Vagina (tissue), 2 donors: ENCODE measurements around the gene SRPX2. TPM values are rescaled to one million over a fixed set of nuclear protein-coding genes. Genes with fewer than 3 reads are reported as not detected.
A peak's percentile ranks its signal among the peaks of the same experiment; 100 is the strongest.

Experiments used
- DNase-seq, 2 donors: peaks; one replicate each; pipeline ENCODE4 v3.0.0-alpha.2; 2017; ENCODE audit errors: extremely low spot score in 2 of 2
- H3K27ac ChIP-seq: fragments of 200-600 bp; sonication (generic); one replicate; pipeline ENCODE4 v1.5.1; 2019
- H3K27me3 ChIP-seq: fragments of 200-600 bp; sonication (generic); one replicate; pipeline ENCODE4 v1.5.1; 2019
- H3K36me3 ChIP-seq, 2 donors: fragments of 200-600 bp; sonication (generic); one replicate each; pipeline ENCODE4 v1.5.1; 2017 to 2019
- H3K4me1 ChIP-seq: fragments of 200-600 bp; sonication (generic); one replicate; pipeline ENCODE4 v1.5.1; 2019
- H3K4me3 ChIP-seq, 2 donors: fragments of 200-600 bp; sonication (generic); 1 replicate in 1 of 2; 2 replicates in 1 of 2; pipeline ENCODE4 v1.5.1; 2016 to 2019
- H3K9me3 ChIP-seq: fragments of 200-600 bp; sonication (generic); one replicate; pipeline ENCODE4 v1.5.1; 2019
- POLR2A ChIP-seq, 2 donors: fragments of 450-650 bp; IDR thresholded peaks; one replicate each; pipeline ENCODE4 v1.6.1; 2017; ENCODE audit warnings: antibody characterized with exemption in 2 of 2, mild to moderate bottlenecking in 2 of 2, moderate library complexity in 2 of 2
- POLR2AphosphoS5 ChIP-seq, 2 donors: sonication (generic); formaldehyde crosslinking; IDR thresholded peaks; one replicate each; pipeline ENCODE4 v1.9.0; 2017; ENCODE audit warnings: antibody characterized with exemption in 2 of 2, mild to moderate bottlenecking in 2 of 2, low read depth in 1 of 2; ENCODE audit not compliant: insufficient read depth in 1 of 2
- intact Hi-C: fragments of 100-400 bp; cut with DNase I; formaldehyde crosslinking; loops from one replicate; pipeline ENCODE4 v1.15.1; 2023
- total RNA-seq: library from RNA; depleted of rRNA; stranded (reverse); fragments of >200 nt; gene quantifications from one replicate; pipeline ENCODE4 v1.2.3, GENCODE V29; 2016
- TF ChIP-seq, protein P1 (sequence below), 3 experiments: fragments of 450-650 bp in 2 of 3; fragments of 200-600 bp in 1 of 3; sonication (generic) in 1 of 3; IDR thresholded peaks; one replicate each; pipeline ENCODE4 v1.5.1; 2017 to 2019; ENCODE audit warnings: antibody characterized with exemption in 3 of 3, mild to moderate bottlenecking in 2 of 3, moderate library complexity in 2 of 3

The SRPX2 gene, protein sequence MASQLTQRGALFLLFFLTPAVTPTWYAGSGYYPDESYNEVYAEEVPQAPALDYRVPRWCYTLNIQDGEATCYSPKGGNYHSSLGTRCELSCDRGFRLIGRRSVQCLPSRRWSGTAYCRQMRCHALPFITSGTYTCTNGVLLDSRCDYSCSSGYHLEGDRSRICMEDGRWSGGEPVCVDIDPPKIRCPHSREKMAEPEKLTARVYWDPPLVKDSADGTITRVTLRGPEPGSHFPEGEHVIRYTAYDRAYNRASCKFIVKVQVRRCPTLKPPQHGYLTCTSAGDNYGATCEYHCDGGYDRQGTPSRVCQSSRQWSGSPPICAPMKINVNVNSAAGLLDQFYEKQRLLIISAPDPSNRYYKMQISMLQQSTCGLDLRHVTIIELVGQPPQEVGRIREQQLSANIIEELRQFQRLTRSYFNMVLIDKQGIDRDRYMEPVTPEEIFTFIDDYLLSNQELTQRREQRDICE
- total RNA-seq: 50.6 TPM

DNA sequence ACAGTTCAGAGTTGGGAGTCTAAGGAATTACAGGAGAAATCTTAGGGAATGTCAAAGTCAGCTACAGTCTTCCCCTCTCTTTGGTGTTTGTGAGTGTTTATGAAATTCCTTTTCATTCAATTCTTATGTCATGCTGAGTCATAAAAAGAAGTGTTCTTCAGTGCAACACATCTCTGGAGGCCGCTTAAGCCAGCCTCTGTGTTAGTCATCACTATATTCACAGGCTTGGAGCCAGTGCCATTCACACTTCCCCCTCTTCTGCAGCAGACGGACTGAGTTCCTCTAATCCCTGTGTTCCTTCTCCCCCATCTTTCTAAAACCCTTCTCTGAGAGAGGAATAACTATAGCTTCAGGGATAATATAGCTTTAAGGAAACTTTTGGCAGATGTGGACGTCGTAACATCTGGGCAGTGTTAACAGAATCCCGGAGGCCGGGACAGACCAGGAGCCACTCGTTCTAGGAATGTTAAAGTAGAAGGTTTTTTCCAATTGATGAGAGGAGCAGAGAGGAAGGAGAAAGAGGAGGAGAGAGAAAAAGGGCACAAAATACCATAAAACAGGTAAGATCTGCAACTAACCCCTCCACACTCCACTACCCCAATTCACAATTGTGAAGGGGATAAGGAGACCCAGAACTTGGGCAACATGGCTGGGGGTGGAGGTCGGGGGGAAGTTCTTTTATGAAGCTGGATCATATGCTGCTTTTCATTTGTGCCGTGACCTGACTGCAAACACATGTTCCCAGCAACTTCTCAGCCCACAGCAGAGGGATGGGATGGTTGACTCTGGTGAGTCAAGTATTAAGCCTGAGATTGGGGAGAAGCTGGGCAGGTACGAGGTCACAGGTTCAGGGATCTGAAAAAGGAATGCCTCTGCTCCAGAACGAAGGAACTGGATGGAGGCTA, at the start of gene SRPX2:
SRPX2 (plus strand) TSS at position 244 of the 905 bp plus-strand sequence. CDS start 2,124 bp downstream, outside the sequence.
- DNase-seq: no peak
- peak within 1 kb of the TSS; percentile 77 for H3K27ac ChIP-seq
- H3K4me3 ChIP-seq: peak within 1 kb of the TSS; percentile 25 to 37
- no peaks in the 10 kb centered on the region for H3K27me3 ChIP-seq
- no peaks in the 10 kb centered on the region for H3K36me3 ChIP-seq
- intact Hi-C loops: no loop called here
- no peaks in the 10 kb centered on the region for H3K9me3 ChIP-seq
- H3K4me1 ChIP-seq: peaks cover 26% of the 10 kb centered on the region
- TF ChIP-seq POLR2AphosphoS5 (IDR thresholded peaks at IDR 0.05; ENCODE audit: insufficient read depth in 1 of 2, low read depth in 1 of 2) (peak; percentile 12 to 65), POLR2A (IDR thresholded peaks at IDR 0.05) (peak in 1 of 2 donors; percentile 28)
- TF ChIP-seq, protein P1, sequence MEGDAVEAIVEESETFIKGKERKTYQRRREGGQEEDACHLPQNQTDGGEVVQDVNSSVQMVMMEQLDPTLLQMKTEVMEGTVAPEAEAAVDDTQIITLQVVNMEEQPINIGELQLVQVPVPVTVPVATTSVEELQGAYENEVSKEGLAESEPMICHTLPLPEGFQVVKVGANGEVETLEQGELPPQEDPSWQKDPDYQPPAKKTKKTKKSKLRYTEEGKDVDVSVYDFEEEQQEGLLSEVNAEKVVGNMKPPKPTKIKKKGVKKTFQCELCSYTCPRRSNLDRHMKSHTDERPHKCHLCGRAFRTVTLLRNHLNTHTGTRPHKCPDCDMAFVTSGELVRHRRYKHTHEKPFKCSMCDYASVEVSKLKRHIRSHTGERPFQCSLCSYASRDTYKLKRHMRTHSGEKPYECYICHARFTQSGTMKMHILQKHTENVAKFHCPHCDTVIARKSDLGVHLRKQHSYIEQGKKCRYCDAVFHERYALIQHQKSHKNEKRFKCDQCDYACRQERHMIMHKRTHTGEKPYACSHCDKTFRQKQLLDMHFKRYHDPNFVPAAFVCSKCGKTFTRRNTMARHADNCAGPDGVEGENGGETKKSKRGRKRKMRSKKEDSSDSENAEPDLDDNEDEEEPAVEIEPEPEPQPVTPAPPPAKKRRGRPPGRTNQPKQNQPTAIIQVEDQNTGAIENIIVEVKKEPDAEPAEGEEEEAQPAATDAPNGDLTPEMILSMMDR (IDR thresholded peaks at IDR 0.05): no peak

DNA sequence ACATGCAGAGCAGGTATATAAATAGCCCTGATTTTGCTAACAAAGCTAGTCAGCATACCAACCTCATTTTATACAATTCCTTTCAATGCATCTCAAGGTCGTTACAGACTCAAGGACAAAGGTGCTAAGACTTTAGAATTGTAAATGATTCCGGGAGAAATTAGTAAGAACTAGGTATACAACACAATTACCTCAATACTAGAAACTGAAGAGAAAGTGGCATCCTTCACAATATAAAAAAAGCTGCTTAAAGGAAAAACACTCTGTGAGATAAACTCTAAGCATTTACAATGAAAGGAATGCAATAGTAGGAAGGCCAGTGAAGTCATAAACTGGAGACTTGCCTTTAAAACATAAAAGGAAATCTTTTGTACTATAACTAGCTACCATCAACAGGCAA, 47.4 kb upstream of the SRPX2 start:
- no peak overlapping the region for H3K27ac ChIP-seq
- TF ChIP-seq, protein P1 (IDR thresholded peaks at IDR 0.05): no peak
- TF ChIP-seq POLR2A (IDR thresholded peaks at IDR 0.05): no peak
- no peak for TF ChIP-seq POLR2AphosphoS5 (IDR thresholded peaks at IDR 0.05; ENCODE audit: insufficient read depth in 1 of 2, low read depth in 1 of 2)
- intact Hi-C loops: no loop called here
- no peak for DNase-seq
- H3K36me3 ChIP-seq: no peaks in the 10 kb centered on the region
- H3K9me3 ChIP-seq: no peaks in the 10 kb centered on the region
- no peaks in the 10 kb centered on the region for H3K27me3 ChIP-seq
- H3K4me1 ChIP-seq: no peaks in the 10 kb centered on the region
- H3K4me3 ChIP-seq: no peak overlapping the region

DNA sequence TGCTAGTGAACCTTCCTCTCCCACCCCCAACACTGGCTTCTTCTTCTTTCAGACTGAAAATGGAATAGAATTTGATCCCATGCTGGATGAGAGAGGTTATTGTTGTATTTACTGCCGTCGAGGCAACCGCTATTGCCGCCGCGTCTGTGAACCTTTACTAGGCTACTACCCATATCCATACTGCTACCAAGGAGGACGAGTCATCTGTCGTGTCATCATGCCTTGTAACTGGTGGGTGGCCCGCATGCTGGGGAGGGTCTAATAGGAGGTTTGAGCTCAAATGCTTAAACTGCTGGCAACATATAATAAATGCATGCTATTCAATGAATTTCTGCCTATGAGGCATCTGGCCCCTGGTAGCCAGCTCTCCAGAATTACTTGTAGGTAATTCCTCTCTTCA, 44.5 kb upstream of the SRPX2 start:
- intact Hi-C loops: no loop called here
- no peak for TF ChIP-seq POLR2A (IDR thresholded peaks at IDR 0.05)
- TF ChIP-seq, protein P1 (IDR thresholded peaks at IDR 0.05): no peak
- TF ChIP-seq POLR2AphosphoS5 (IDR thresholded peaks at IDR 0.05; ENCODE audit: insufficient read depth in 1 of 2, low read depth in 1 of 2): no peak
- Histone ChIP-seq H3K9me3 (no peaks in the 10 kb centered on the region), H3K27me3 (no peaks in the 10 kb centered on the region), H3K4me3 (no peak overlapping the region), H3K4me1 (no peaks in the 10 kb centered on the region), H3K36me3 (no peaks in the 10 kb centered on the region), H3K27ac (no peak overlapping the region)
- no peak for DNase-seq

DNA sequence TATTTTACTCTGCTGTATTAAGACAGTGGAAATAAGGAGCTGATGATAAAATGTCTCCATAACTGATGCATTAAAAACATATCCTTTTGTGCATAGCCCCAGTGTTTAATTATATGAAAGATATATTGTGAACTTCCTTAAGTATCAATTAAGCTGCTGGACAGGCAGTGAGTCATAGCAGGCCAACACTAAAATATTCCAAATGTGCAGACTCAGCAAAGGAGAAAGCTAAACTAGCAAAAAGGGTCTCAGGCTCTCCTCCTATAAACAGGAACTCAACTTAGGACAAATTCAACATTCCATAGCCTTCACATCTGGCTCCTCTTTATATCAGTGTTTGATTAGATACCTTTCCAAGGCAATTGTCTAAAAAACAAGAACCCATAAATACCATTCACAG, 43.7 kb upstream of the SRPX2 start:
- intact Hi-C loops: no loop called here
- DNase-seq: no peak
- no peaks in the 10 kb centered on the region for H3K36me3 ChIP-seq

More for the DNA sequence above, 43.7 kb upstream of the SRPX2 start:
- no peaks in the 10 kb centered on the region for H3K4me1 ChIP-seq
- TF ChIP-seq, protein P1 (IDR thresholded peaks at IDR 0.05): no peak
- no peak for TF ChIP-seq POLR2A (IDR thresholded peaks at IDR 0.05)
- TF ChIP-seq POLR2AphosphoS5 (IDR thresholded peaks at IDR 0.05; ENCODE audit: insufficient read depth in 1 of 2, low read depth in 1 of 2): no peak
- H3K27me3 ChIP-seq: no peaks in the 10 kb centered on the region
- H3K4me3 ChIP-seq: no peak overlapping the region
- no peaks in the 10 kb centered on the region for H3K9me3 ChIP-seq
- no peak overlapping the region for H3K27ac ChIP-seq
